ENCODE results near the gene IRAG1. TPM values are rescaled to one million over a fixed set of nuclear protein-coding genes. Genes with fewer than 3 reads are reported as not detected.
A peak's percentile ranks its signal among the peaks of the same experiment; 100 is the strongest.

The IRAG1 gene, protein sequence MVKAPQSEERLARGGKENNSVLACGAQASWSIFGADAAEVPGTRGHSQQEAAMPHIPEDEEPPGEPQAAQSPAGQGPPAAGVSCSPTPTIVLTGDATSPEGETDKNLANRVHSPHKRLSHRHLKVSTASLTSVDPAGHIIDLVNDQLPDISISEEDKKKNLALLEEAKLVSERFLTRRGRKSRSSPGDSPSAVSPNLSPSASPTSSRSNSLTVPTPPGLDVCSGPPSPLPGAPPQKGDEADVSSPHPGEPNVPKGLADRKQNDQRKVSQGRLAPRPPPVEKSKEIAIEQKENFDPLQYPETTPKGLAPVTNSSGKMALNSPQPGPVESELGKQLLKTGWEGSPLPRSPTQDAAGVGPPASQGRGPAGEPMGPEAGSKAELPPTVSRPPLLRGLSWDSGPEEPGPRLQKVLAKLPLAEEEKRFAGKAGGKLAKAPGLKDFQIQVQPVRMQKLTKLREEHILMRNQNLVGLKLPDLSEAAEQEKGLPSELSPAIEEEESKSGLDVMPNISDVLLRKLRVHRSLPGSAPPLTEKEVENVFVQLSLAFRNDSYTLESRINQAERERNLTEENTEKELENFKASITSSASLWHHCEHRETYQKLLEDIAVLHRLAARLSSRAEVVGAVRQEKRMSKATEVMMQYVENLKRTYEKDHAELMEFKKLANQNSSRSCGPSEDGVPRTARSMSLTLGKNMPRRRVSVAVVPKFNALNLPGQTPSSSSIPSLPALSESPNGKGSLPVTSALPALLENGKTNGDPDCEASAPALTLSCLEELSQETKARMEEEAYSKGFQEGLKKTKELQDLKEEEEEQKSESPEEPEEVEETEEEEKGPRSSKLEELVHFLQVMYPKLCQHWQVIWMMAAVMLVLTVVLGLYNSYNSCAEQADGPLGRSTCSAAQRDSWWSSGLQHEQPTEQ
- under 1 TPM in 1 of 2 donors, not detected in 1; 0.13 TPM for total RNA-seq

DNA sequence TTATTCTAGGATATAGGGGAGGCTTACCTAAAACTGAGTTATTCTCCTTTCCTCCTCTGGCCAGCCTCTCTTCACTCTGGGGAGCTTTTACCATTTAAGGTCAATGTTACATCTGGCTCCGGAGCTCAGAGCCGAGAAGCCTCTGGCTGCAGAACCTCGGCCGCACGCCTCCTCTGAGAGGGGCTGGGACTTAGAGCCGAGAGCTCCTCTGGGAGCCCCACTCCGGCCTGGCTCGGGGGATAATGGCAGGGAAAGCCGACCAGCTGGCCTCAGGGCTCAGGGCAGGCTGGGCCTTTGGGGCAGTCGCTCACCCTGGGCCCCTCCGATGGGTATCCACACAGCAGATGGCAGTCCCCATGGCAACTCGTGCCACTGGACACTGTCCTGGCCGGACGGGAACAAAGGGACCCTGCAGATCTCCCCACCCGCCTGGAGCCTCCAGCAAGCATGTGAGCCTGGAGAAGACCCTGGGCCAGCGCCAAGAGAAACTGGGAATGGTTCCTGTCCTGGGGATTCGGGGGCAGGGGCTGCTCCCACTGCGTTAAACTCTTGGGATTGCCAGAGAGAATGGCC is at the start of gene IRAG1:
Gene IRAG1, minus strand, starts transcription at position 247 of the 573 bp plus-strand sequence. Its CDS starts 153 bp downstream, at position 94.
- Mint-ChIP-seq H3K4me3 (no peak within 1 kb of the TSS), H3K36me3 (ENCODE audit: low read depth) (no peaks in the 10 kb centered on the region), H3K27ac (no peak within 1 kb of the TSS), H3K4me1 (no peaks in the 10 kb centered on the region), H3K9me3 (no peaks in the 10 kb centered on the region), H3K27me3 (peaks cover 20% of the 10 kb centered on the region)
- ATAC-seq (replicated peaks), result no peak

DNA sequence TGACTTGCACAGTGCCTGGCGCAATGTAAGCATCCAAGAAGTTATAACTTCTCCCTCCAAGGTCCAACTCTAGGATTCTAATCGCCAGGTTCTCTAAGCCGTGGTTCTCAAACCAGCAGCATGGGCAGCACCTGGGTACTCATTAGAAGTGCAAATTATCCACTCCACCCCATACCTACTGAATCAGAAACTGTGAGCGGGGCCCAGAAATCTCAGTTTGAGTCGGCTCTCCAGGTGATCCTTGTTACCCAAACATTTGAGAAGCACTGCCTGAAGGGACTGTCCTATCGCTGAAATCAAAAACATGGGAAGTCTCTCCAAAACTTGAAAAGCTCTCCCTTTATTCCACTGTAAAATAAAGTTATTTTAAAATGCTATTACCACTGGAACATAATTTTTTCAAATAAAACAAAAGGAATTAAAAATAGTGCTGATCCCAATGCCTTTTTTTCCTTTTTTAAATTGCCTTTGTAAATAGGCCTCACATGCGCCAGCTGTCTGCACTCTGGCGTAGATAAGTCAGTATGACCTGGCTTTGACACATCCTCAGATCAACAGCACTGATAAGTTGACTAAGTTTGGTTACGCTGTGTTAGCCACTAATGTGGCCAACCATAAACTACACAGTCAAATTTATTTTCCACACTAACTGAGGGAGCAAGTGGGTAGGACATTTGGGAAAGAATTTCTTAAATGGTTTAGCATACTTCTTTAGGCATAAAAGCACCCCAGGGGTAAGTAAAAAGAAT is 49.1 kb upstream of the IRAG1 start:
- ATAC-seq (replicated peaks), result peak; percentile 99
- H3K36me3 Mint-ChIP-seq (ENCODE audit: low read depth), result no peaks in the 10 kb centered on the region
- no peaks in the 10 kb centered on the region for H3K9me3 Mint-ChIP-seq
- no peaks in the 10 kb centered on the region for H3K27me3 Mint-ChIP-seq
- peaks cover 28% of the 10 kb centered on the region for H3K4me1 Mint-ChIP-seq
- peak overlapping the region; percentile 76 for H3K27ac Mint-ChIP-seq
- H3K4me3 Mint-ChIP-seq, result peak overlapping the region; percentile 64

DNA sequence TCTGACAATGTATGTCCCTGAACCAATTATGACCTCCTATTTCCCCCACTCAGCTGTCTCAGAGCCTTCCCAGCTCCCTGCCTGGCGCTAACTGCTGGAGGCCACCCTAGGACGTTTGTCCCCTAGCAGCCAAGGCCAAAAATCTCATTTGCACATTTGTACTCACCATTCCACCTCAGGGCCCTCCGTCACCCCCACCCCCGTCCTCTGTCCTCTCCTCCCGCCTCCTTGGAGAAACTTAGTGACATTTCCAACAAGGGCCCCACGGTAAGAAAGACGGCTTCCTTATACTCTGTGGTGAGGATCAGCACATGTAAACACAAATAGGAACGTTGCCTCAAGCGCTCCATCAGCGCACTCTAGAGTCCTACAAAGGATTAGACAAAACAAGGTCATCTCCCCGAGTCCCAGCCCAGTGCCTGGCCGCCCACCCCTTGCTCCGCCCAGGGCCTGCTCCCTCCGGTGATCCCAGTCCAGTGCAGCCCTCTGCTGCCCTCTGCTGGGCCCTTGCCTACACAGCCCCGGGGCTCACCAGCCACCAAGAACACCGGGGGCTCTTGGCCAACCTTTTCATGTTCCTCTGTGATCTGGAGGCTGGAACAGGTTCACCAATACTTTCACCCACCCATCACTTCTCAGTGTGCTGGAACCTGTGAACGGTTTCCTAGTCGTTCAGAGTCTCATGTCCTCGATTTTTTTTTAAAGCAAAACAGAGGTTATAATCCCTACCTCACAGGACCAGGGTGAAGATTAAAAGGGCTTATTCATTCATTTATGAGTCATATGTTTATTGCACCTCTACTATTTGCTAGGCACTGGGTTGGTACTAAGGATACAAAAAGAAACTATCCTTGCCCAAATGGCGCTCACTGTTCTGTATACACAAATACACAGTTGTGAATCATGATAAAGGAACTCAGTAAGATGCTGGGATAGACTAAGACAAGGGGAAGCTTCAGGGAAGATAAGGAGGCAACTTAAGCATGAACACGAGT is 42.2 kb upstream of the IRAG1 start:
- peaks cover 10% of the 10 kb centered on the region for H3K4me1 Mint-ChIP-seq
- H3K9me3 Mint-ChIP-seq, result no peaks in the 10 kb centered on the region
- no peaks in the 10 kb centered on the region for H3K36me3 Mint-ChIP-seq (ENCODE audit: low read depth)
- peak; percentile 99 for ATAC-seq (replicated peaks)
- peak overlapping the region; percentile 23 for H3K27ac Mint-ChIP-seq
- H3K4me3 Mint-ChIP-seq, result peak overlapping the region; percentile 45
- peaks cover 4% of the 10 kb centered on the region for H3K27me3 Mint-ChIP-seq

DNA sequence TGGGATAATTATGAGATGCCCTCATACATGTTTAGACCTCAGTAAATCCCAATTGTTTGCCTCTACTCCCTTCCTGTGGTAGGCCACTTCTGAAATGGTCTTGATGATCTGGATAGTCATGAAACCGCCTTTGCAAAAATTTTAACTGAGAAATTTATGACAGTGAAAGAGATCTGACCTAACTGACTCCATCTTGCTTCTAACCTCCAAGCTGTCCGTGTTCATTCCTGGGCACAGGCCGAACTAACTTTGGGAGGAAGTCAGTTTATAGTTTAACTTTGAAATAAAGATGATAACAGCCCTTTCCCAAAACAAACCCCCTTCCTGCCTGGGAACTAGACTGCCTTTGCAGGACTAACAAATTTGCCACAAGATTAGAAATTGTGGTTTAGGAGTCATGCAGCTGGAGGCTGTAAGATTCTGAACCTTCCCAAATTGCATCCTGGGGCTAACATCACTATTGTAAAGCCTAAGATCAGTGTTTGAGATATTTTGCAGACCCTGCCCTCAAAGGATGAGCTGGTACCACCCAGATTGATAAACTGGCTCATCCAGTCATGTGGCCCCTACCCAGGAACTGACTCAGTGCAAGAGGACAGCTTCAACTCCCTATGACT is 37.6 kb upstream of the IRAG1 start:
- no peak overlapping the region for H3K4me3 Mint-ChIP-seq
- H3K27me3 Mint-ChIP-seq, result peaks cover 9% of the 10 kb centered on the region
- H3K9me3 Mint-ChIP-seq, result no peaks in the 10 kb centered on the region

DNA sequence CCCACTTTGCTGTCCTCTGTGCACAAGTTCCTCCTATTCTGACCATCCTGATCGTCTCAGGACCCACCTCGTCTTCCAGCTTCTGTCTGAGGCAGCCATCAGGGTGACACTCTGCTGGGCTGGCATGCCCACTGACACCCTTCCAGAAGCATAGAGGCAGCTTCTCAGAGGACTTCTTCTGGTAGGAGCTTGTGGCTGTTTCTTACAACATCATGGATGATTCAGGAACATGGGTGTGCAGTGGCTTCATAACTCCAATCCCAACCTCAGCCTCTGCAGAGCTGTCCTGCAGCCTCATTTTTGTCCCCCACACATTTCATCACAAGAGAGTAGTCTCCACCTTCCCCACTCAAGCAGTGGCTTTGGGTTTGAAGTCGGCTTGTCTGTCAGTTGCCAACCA is 36.6 kb upstream of the IRAG1 start:
- H3K9me3 Mint-ChIP-seq, result no peaks in the 10 kb centered on the region
- no peaks in the 10 kb centered on the region for H3K36me3 Mint-ChIP-seq (ENCODE audit: low read depth)

More for the DNA sequence above, 37.6 kb upstream of the IRAG1 start:
- Mint-ChIP-seq H3K27ac (no peak overlapping the region), H3K36me3 (ENCODE audit: low read depth) (no peaks in the 10 kb centered on the region), H3K4me1 (peaks cover 7% of the 10 kb centered on the region)
- ATAC-seq (replicated peaks), result no peak

DNA sequence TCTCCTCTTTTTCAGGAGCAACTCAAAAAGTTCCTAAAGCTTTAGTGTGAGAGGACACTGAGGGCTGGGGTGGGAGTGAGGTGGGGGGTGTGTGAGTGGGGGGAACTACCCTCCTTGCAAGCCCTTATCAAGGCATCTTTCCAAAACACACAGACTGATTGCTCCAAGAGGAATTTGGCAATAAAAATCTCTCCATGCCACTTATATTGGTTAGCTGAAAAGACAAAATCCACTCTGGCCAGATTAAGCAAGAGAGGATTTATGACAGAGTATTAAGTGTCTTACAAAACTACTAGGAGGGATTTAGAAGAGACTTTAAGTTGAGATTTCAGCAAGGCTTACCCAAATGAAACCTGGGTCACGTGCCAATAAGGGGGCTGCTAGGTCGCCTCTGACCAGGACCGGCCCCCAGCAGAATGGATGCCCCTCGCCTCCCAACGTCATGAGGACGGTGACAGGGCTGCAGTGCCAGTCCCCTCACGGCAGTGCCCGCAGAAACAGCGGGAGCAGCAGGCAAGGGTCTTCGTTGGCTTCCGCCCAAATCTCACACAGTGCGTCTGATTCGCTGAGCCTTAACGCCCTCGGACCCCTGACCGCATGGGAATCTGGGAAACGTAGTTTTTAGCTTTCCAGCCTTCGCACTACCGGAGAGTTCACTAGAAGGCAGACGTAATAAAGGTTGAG is 35.4 kb upstream of the IRAG1 start:
- Mint-ChIP-seq H3K36me3 (ENCODE audit: low read depth) (no peaks in the 10 kb centered on the region), H3K4me3 (no peak overlapping the region), H3K4me1 (peaks cover 12% of the 10 kb centered on the region), H3K27me3 (peaks cover 12% of the 10 kb centered on the region), H3K9me3 (no peaks in the 10 kb centered on the region), H3K27ac (no peak overlapping the region)
- no peak for ATAC-seq (replicated peaks)

More for the DNA sequence above, 36.6 kb upstream of the IRAG1 start:
- H3K4me1 Mint-ChIP-seq, result peaks cover 11% of the 10 kb centered on the region
- H3K27me3 Mint-ChIP-seq, result peaks cover 9% of the 10 kb centered on the region
- H3K4me3 Mint-ChIP-seq, result no peak overlapping the region
- ATAC-seq (replicated peaks), result no peak
- no peak overlapping the region for H3K27ac Mint-ChIP-seq

DNA sequence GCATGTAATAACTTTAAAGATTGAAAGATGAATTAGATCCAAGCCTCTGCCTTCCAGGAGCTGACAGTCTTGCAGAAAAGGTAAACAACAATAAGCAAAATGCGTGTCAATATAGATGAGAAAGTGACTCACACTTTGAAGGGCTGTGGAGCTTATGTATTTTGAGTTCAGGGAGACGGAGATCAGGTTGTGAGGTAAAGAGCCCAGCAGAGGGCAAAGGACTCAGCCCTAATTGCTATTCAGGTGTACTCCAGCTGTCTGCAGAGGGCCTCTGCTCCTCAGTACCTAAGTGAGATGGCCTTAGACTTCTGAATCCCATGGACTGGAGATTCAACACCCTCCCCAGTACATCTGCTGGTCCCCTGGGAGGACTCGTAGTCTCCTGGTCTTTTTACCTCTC is 34.6 kb upstream of the IRAG1 start:
- Mint-ChIP-seq H3K27ac (no peak overlapping the region), H3K4me1 (peaks cover 12% of the 10 kb centered on the region), H3K36me3 (ENCODE audit: low read depth) (no peaks in the 10 kb centered on the region), H3K9me3 (no peaks in the 10 kb centered on the region), H3K4me3 (no peak overlapping the region), H3K27me3 (peaks cover 13% of the 10 kb centered on the region)
- ATAC-seq (replicated peaks), result no peak

DNA sequence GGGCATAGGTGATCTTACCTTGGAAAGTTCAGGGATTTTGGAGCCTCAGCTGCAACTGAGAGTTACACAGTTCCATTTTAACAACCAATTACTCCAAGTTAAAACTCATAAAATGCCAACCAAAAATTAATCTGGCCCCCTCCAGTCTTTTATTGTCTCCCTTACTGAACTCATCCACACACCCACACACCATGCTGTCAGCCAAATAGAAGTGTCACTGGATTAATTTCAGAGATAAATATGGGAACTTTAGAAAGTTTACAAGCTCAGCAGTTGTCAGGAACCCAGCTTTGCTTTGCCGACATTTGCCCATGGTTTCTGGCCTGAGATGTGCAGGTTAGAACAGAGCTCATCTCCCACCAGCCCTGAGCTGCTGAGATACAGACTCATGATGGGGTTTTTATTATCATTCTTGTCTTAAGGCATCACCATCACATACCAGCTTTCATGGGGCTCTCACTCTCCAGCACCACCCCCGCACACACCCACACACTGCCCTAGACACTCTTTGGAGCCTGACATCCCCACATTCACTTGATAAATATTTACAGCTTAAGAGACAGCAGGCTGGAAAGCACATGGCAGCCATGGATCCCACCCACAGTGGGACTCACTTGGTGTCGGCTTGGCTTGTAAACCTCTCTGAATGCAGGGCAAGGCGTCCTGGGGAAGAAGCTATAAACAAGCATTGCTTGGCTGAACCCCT is 33.7 kb upstream of the IRAG1 start:
- H3K4me1 Mint-ChIP-seq, result peaks cover 12% of the 10 kb centered on the region
- no peak overlapping the region for H3K4me3 Mint-ChIP-seq
- ATAC-seq (replicated peaks), result no peak
- H3K9me3 Mint-ChIP-seq, result no peaks in the 10 kb centered on the region
- H3K27me3 Mint-ChIP-seq, result peaks cover 13% of the 10 kb centered on the region
- H3K36me3 Mint-ChIP-seq (ENCODE audit: low read depth), result no peaks in the 10 kb centered on the region
- no peak overlapping the region for H3K27ac Mint-ChIP-seq

DNA sequence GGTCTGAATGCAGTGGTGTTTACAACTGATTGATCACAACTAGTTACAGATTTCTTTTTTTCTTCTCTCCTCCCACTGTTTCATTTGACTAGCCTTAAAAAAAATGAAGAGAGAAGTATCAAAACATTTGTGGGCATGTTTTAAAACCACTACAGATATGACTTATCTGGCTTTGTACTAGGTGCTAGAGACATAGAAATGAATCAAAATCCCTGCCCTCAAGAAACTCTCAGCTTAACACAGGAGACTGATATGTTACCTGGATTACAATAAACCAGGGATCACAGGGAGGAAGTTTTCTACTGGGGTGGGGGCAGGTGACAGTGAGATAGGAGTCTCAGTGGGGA is 32.3 kb upstream of the IRAG1 start:
- Mint-ChIP-seq H3K4me1 (peaks cover 12% of the 10 kb centered on the region), H3K27ac (peak overlapping the region; percentile 97), H3K4me3 (peak overlapping the region; percentile 76), H3K27me3 (peaks cover 9% of the 10 kb centered on the region), H3K9me3 (no peaks in the 10 kb centered on the region), H3K36me3 (ENCODE audit: low read depth) (no peaks in the 10 kb centered on the region)
- peak; percentile 85 for ATAC-seq (replicated peaks)

DNA sequence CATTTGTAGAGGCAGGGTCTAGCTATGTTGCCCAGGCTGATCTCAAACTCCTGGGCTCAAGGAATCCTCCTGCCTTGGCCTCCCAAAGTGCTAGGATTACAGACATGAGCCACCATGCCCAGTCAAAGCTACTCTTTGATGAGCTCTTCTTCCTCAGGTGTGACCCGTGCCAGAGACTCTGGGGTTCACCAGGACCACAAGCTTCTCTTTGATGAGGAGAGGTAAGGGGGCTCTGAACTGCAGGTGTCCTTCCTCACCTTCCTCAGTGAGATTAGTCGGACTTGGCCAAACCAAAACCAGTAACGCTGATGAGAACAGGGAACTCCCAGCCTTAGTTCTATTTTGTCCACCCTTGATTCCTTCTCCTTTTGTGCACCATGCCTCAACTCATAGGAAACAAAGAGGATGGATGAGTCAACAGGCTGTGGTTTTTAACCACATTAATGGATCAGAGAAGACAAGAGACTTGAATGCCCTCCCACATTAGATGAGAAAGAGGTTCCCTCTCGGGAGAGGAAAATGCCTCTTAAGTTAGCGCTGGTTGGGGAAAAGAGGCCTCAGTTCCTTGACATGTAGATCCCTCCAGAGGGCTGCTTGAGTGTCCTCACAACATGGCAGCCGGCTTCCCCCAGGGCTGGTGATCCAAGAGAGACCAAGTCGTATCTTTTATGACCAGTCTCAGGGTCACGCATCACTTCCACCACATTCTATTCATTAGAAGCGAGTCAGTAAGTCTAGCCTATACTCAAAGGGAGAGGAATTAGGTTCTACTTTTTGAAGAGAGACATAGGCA is 31.8 kb upstream of the IRAG1 start:
- Mint-ChIP-seq H3K4me1 (peaks cover 12% of the 10 kb centered on the region), H3K27ac (peak overlapping the region; percentile 97), H3K9me3 (no peaks in the 10 kb centered on the region), H3K36me3 (ENCODE audit: low read depth) (no peaks in the 10 kb centered on the region), H3K4me3 (peak overlapping the region; percentile 76), H3K27me3 (peaks cover 7% of the 10 kb centered on the region)
- peak; percentile 85 for ATAC-seq (replicated peaks)

DNA sequence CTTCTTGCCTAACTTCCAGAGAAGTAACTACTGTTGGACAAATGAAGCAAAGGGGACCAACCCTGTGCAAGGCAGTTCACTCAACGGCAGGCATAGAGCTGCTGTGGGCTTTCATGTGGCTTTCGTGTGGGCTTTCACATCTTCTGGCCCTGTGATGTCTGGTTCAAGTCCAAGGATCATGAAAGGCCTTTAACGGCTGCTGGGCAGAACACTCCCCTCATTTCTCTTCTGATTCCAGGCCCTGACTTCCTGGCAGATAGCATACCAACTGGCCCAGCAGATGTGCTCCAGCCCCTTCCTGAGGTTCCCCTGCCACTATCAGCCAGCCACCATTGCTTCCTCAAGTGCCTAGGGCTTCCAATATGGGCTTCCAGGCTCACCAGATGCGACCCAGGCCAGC is 28.8 kb upstream of the IRAG1 start:
- Mint-ChIP-seq H3K4me3 (no peak overlapping the region), H3K9me3 (no peaks in the 10 kb centered on the region), H3K27ac (no peak overlapping the region), H3K36me3 (ENCODE audit: low read depth) (no peaks in the 10 kb centered on the region), H3K27me3 (peaks cover 12% of the 10 kb centered on the region), H3K4me1 (peaks cover 12% of the 10 kb centered on the region)
- no peak for ATAC-seq (replicated peaks)

Measured in activated T-helper 17 cell treated with anti-CD3 and anti-CD28 coated beads, Interleukin-2, amount 50 U/mL, for 72 hours (primary cell).